NCI-H446 (cell line): ENCODE data around the gene GLIPR1L2.
"Not testable (repeated sequence)": the region's sequence is repeated elsewhere in the genome, so short reads cannot be mapped to it uniquely, and the experiment has no call there.

Source experiments
- DNase-seq, 2 experiments: peaks; one replicate each; lab custom pipeline; 2025; lab: John Stamatoyannopoulos, UW

Gene GLIPR1L2

DNA sequence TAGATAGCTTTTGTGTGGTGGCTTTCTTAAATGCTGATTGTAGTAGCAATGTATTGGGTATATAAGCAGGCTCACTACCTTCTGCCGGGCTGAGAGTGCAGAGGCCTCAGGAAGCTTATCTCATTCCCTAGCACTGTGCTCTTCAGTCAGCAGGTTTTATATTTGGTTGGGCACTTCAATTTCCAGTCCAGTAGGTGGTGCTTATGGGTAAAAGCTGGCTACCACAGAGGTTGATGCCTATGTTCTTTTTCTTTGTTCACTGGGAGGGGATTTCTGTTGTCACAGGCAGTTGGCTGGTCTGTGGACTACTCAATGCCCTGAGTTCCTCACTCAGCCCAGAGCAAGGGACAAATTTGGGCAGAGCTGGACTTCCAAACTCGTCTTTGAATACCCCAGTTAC is 46.7 kb downstream of the GLIPR1L2 start:
- DNase-seq: no peak

DNA sequence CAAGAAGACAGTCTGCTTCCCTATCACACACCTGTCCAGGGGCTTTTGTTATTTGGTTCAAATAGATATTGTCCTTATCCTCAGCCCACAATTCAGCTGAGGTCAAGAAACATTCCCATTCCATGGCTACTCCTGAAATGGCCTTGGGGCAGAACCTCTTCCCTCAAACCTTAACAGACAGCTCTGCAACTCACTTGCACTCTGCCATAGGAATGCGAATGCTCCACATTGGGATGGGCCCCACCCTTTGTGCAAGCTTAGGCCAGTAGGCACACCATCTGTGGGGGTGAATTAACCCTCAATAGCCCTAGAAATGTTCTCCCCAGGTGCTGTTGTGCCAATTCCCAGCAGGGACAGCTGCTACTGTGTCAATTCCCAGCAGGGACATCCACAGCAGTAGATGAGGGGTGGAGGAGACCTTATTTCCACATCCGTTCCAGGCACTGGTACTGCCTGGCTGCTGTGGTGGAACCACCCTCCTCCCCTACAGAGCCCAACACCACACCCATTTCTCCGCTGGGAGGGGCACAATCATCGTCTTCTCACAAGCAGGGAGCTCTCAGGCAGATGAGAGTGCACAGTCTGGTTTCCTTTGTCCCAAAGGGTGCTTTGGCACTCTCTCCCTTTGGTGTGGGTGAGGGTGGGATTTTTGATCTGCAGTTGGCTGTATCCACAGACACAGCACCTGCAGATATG is 47.3 kb downstream of the GLIPR1L2 start:
- DNase-seq: no peak

DNA sequence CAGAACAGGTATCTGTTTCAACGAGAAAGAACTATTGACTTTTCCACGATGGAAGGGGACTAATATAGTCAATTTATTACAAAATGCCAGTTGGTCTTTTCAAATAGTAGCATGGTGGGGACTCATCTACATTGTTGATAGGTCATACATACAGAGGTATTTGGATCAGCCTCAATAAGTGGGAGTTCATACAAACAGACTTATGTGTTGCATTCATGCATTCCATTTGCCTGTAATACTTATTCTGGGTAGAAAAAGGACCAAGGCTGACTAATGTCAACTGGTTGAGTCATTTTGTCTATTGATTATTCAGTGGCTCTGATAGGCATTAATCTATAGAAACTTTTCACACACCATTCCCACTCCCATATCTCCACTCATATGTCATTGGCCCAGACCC is 48.2 kb downstream of the GLIPR1L2 start:
- DNase-seq: no peak

DNA sequence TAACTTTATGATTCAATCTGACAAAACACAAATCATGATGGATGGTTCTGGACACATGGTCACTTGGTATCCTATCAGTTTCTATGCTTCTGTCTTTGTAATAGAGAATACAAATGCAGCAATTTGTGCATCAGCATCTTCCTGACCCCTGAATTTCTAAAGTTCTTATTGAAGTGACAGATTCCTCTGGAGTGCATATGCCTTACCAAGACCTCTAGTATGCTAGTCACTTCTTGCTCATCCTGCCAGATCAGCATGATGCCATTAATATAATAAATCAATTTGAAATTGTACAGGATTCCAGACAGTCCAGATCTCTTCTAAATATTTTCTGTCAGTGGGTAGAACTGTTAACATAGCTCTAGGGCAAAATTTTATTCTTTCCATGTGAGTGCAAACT is 49.0 kb downstream of the GLIPR1L2 start:
- no peak for DNase-seq

DNA sequence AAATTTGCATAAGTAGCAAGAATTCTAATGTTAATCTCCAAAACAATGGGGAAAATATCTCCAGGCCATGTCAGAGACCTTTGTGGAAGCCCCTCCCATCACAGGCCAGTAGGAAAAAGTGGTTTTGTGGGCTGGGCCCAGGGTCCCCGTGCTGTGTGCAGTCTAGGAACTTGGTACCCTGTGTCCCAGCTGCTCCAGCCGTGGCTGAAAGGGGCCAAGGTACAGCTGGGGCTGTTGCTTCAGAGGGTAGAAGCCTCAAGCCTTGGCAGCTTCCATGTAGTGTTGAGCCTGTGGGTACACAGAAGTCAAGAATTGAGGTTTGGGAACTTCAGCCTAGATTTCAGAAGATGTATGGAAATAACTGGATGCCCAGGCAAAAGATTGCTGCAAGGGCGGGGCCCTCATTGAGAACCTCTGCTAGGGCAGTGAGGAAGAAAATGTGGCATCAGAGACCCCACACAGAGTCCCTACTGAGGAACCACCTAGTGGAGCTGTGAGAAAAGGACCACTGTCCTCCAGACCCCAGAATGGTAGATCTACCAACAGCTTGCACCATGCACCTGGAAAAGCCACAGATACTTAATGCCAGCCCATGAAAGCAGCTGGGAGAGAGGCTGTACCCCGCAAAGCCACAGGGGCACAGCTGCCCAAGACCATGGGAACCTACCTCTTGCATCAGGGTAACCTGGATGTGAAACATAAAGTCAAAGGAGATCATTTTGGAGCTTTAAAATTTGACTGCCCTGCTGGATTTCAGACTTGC is 51.0 kb downstream of the GLIPR1L2 start:
- DNase-seq: not testable (repeated sequence)

DNA sequence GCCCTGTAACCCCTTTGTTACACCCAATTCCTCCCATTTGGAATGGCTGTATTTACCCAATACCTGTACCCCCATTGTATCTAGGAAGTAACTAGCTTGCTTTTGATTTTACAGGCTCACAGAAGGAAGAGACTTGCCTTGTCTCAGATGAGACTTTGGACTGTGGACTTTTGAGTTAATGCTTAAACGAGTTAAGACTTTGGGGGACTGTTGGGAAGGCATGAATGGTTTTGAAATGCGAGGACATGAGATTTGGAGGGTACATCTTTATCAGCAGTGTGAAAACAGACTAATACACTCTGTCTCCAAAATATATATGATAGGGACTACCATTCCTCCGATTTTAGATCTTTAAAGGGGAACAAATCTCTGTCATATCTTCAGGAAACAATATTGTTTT is 51.6 kb downstream of the GLIPR1L2 start:
- not testable (repeated sequence) for DNase-seq

DNA sequence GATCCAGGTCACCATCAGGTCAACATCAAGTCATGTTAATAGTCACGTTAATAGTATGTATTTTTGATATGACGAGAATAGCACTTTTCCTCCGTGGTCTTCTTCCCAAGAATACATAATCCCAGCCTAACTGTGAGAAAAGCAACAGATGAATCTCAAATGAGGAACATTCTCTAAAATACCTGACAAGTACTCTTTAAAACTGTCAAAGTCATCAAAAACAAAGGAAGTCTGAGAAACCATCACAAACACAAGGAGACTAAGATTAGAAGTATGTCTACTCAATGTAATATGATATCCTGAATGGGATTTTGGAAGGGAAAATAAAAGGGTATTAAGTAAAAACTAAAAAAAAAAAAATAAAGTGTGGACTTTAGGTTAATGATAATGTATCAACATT is 52.8 kb downstream of the GLIPR1L2 start:
- no peak for DNase-seq

DNA sequence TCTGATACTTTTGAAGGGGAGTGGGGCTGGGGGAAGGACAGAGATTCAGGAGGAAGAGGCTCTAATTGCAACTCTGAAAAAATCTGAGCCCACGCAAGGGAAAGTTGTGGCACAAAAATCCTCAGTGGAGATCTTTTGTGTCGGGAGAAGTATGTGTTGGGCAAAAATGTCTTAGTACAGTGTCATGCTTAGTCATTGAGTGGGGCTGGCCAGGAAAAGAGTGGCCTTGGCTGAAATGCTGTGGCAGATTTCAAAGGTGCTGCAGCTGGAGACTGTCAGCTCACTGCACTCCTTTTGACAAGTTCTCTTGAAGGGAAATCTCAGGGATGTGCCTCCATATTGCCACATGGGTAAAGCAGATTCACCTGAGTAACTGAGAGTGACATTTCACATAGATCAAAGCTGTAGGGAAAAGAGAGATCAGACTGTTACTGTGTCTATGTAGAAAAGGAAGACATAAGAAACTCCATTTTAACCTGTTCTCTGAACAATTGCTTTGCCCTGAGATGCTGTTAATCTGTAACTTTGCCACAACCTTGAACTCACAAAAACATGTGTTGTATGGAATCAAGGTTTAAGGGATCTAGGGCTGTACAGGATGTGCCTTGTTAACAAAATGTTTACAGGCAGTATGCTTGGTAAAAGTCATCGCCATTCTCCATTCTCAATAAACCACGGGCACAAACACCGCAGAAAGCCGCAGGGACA is 53.7 kb downstream of the GLIPR1L2 start:
- DNase-seq: no peak

DNA sequence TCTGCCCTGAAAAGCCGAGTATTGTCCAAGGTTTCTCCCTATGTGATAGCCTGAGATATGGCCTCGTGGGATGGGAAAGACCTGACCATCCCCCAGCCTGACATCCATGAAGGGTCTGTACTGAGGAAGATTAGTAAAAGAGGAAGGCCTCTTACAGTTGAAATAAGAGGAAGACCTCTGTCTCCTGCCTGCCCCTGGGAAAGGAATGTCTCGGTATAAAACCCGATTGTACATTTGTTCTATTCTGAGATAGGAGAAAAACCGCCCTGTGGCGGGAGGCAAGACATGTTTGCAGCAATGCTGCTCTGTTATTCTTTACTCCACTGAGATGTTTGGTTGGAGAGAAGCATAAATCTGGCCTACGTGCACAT is 54.2 kb downstream of the GLIPR1L2 start:
- DNase-seq: not testable (repeated sequence)

DNA sequence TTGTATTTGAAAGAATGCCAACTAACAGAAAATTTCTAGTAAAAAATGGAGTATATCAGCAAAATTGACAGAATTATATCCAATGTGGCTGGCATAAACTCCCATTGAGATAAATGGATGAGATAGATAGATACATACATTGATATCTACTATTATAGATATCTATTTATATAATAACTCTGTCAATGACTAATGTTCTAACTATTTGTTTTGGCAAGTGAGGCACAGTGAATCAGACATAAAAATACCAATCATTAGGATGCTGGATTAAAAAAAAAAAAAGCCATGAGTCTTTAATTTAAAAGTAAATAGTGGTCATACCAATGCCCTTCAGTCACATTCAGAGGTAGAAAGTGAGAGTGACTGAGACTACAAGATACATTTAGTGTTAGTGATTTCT is 56.0 kb downstream of the GLIPR1L2 start:
- DNase-seq: no peak

DNA sequence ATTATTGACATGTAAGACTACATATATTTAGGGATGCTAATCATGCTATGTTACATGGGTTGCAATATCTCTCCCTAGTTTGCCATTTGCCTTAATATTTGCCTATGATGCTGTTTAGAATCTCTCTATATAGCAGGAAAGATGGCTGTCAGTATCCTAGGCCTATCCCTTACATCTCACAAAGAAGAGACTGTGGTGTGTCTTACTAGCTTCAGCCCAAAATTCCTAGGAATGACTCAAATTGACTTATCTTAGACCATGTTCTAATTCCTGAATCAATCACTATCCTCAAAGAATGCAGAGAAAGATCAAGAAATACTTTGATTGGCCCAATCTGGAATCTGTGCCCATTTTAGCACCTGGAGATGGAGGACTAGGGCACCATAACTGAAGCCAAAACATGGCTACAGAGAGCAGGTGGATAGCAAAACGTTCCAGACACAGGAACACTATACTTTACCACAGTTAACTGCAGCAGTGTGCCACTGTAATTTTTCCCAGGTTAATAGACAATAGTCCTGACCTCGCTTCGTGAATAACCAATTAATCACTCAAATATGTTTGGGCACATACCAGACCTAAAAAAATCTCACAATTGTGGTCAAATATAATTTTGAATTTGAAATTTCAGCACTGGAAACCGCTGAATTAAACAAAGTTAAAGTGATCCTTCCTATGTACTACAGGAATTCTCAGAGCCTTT is 57.0 kb downstream of the GLIPR1L2 start:
- DNase-seq: no peak

DNA sequence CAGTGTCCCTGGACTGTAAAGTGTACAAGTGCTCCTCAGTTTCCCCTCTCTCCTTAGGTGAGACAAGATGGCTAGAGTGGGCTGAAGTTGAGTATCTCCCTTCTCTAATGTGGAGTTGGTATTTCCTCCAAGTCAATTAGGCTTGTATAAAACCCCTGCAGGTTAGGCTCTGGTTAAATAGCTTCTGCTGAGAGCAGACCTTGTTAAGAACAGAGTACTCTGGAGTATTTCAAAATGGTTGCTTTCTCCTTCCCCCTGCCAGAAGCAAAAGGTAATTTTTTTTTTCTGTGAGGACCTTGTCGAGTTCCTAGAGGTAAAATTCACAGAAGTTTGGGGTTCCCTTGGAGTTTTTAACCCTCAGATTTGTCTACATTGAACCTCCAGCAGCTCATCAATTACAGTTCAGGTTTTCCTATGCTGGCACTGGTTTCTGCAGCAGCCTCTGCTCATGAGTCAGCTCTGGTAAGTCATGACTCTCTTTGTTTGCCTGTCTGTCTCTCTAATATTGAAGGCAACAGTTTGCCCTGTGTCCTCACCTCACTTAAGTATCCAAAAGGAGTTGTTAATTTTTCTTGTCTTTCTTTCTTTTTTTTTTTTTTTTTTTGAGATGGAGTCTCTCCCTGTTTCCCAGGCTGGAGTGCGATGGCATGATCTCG is 61.9 kb downstream of the GLIPR1L2 start:
- no peak for DNase-seq

DNA sequence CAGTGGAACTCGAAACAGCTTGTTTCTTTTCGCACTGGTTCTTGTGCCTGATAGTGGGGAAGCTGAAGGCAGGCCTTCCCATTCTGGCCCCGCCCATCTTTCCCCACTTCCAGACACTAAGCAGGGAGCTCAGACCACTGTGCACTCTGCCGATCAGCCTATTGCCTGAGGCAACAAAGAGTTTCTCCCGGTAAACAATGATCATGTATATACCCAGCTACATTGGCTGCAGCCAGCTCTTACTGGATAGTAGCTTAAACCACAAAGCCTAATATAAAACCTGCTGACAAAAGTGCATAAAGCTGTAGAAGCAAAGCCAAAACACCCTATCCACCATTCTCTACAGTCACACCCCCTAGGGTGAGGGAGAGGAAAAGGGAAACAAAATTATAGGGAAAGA is 65.0 kb downstream of the GLIPR1L2 start:
- no peak for DNase-seq

DNA sequence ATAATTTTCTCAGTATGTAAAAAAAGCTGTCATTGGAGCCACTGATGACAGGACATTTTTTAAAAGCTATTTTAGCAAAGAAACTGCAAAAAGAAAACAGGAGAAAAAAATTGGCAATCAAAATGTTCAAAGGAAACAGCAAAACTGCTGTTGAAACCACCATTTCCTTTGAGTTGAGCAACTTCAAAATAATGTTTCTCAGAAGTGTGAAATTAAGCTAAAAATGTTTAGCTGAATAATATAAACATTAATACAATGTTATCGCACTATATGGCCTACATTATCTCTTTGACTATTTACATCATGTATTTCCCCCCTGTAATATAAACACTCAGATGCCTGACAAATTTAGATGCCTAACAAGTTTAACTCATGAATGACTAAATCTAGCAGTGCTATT is 66.3 kb downstream of the GLIPR1L2 start:
- no peak for DNase-seq

DNA sequence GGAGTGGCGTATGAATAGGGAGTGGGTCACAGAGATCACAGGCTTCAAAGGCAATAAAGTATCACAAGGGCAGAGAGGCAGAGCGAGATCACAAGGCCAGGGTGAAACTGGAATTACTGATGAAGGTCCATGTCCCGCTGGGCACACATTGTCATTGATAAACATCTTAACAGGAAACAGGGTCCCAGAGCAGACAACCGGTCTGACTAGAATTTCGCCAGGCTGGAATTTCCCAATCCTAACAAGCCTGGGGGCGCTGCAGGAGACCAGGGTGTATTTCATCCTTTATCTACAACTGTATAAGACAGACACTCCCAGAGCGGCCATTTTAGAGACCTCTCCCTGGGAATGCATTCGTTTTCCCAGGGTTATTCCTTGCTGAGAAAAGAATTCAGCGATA is 67.0 kb downstream of the GLIPR1L2 start:
- DNase-seq: not testable (repeated sequence)

DNA sequence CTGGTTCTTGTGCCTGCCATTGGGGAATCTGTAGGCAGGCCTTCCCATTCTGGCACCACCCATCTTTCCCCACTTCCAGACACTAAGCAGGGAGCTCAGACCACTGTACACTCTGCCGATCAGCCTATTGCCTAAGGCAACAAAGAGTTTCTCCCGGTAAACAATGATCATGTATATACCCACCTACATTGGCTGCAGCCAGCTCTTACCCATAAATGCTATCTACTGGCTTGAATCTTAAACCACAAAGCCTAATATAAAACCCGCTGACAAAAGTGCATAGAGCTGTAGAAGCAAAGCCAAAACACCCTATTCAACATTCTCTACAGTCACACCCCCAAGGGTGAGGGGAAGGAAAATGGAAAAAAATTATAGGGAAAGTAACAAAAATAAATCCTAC is 68.9 kb downstream of the GLIPR1L2 start:
- no peak for DNase-seq

DNA sequence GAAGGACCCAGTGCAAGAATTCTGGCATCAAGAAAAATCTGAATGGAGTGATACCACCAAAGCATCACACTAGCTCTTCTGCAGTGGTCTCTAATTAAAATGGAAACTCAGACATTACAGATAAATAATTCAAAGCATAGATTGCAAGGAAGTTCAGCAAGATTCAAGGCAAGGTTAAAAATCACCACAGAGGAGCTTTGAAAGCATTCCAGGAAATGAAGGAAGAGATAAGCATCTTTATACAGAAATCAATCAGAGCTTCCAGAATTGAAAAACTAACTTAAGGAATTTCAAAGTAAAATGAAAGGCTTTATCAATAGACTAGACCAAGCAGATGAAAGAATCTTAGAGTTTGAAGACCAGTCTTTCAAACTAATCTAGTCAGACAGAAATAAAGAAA is 69.3 kb downstream of the GLIPR1L2 start:
- DNase-seq: no peak

DNA sequence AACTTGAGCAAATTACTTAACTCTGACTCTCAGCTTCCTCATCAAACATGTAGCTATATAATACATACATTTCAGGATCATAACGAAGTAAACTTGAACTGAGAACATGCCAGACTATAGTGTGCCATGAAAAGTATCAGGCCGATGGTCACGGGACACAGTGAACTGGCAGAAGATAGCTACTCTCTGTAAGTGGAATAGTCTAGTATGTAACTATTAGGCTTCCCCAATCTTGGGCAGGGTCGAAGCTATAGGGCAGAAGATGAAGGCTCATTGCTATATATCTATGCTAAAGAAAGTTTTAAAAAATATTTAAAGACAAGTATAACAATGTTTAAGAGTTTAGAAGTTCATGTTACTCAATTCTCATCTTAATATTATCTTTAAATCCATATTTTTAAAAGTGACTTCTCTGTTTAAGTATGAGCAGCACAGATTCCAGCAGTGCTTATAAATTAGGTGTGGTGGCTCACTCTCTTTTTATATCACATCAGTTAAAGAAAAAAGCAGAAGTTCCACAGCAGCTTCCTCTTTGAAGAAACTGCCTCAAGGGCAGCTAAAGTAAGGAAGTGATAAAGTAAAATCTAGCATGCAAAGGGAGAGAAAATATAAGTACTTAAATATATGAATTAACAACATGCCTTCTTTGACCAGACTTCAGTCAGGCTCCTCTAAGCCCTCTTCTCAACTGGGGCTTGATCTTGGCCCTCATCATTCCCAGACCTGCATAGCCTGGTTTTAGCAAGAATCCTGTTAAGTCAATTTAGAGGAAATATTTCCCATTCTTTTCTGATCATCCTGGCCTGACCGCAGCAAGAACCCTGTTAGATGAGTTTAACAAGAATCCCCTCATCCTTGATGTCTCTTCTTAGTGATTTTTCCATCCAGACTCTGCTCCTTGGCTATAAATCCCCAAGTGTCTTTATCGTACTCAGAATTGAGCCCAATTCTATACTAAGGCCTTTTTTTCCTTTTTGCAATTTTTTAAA is 81.3 kb downstream of the GLIPR1L2 start:
- DNase-seq: no peak

DNA sequence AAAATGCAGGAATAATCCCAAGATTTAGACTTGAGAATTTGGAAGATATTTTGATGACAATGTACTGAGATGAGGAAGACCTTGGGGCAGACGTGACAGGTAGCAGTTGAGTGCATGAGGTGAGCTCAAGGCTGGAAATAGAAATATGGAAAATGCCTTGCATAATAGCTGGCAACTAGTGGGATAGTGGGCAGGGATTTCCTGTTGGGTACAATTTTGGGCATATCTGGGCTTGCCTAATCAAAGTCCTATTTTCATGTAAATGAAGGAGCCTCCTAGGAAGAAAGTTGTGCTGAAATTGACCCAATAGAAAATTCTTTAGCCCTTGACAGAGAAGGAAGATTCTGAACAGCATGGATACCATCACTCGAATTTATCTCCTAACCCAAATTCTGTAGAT is 83.2 kb downstream of the GLIPR1L2 start:
- no peak for DNase-seq

DNA sequence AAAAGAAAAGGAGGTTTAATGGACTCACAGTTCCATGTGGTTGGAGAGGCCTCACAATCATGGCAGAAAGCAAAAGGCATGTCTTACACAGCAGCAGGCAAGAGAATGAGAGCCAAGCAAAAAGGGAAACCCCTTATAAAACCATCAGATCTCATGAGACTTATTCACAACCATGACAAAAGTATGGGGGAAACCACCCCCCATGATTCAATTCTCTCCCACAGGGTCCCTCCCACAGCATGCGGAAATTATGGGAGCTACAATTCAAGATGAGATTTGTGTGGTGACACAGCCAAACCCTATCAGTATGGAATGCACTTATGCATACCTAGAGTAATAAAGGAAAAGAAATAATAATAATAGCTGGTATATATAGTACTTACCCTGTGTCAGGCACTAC is 85.2 kb downstream of the GLIPR1L2 start:
- no peak for DNase-seq

DNA sequence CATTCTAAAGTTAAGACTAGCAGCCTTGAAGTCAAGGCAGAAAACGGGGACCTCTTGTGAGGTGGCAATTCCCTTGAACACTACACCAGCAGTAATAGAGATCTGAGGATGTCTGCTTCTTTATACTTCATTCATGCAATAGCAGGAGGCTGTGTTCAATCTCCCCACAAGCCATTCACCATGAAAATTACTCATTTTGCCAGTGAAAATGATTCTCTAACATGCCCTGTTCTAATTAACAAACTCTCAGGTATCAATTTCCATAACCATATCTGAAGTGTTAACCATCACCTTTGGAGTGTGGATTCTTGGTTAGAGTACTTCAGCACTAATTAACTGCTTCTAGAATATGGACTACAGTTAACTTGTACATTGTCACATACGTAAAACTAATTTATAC is 86.2 kb downstream of the GLIPR1L2 start:
- no peak for DNase-seq
